Suprapubic skin (tissue), 4 donors: ENCODE measurements around the gene TMEM178A. TPM values are rescaled to one million over a fixed set of nuclear protein-coding genes. Genes with fewer than 3 reads are reported as not detected.

Source experiments
- DNase-seq, 2 donors: peaks; one replicate each; pipeline ENCODE4 v3.0.0-alpha.2; 2019; ENCODE audit warnings: low spot score in 2 of 2
- H3K27ac ChIP-seq: fragments of 200-600 bp; sonication (generic); one replicate; pipeline ENCODE4 v1.5.1; 2019
- H3K27me3 ChIP-seq: fragments of 200-600 bp; sonication (generic); one replicate; pipeline ENCODE4 v1.5.1; 2019
- H3K36me3 ChIP-seq: fragments of 200-600 bp; sonication (generic); one replicate; pipeline ENCODE4 v1.5.1; 2019
- H3K4me1 ChIP-seq: fragments of 200-600 bp; sonication (generic); one replicate; pipeline ENCODE4 v1.5.1; 2019
- H3K4me3 ChIP-seq: fragments of 200-600 bp; sonication (generic); one replicate; pipeline ENCODE4 v1.5.1; 2019; ENCODE audit warnings: mild to moderate bottlenecking
- H3K9me3 ChIP-seq: fragments of 200-600 bp; sonication (generic); one replicate; pipeline ENCODE4 v1.5.1; 2019
- CTCF ChIP-seq, 2 donors: fragments of 200-600 bp in 1 of 2; fragments of 450-650 bp in 1 of 2; sonication (generic) in 1 of 2; IDR thresholded peaks; one replicate each; pipeline ENCODE4 v1.5.1; 2016 to 2019; ENCODE audit warnings: antibody characterized with exemption in 2 of 2, mild to moderate bottlenecking in 1 of 2, moderate library complexity in 1 of 2
- EP300 ChIP-seq: sonication (generic); formaldehyde crosslinking; IDR thresholded peaks from one replicate; pipeline ENCODE4 v1.6.1; 2017; ENCODE audit warnings: antibody characterized with exemption
- POLR2A ChIP-seq, 2 donors: fragments of 450-650 bp; IDR thresholded peaks; one replicate each; pipeline ENCODE4 v1.6.1; 2017; ENCODE audit warnings: antibody characterized with exemption in 2 of 2, mild to moderate bottlenecking in 2 of 2, moderate library complexity in 2 of 2
- POLR2AphosphoS5 ChIP-seq, 3 donors: sonication (generic); formaldehyde crosslinking; IDR thresholded peaks; one replicate each; pipeline ENCODE4 v1.6.1; 2017; ENCODE audit warnings: antibody characterized with exemption in 3 of 3
- WGBS: methylation state at CpG from one replicate; pipeline ENCODE4 v1.1.5; 2018; 5-methylcytosine and 5-hydroxymethylcytosine counted together
- total RNA-seq, 4 donors: library from RNA; depleted of rRNA; stranded (reverse); fragments of >200 nt; gene quantifications; one replicate each; pipeline ENCODE4 v1.1.0, GENCODE V29; 2016

TMEM178A gene
- total RNA-seq, 4 donors from 2014 or later, result 0.68 to 7.4 (median 2.3) TPM

DNA sequence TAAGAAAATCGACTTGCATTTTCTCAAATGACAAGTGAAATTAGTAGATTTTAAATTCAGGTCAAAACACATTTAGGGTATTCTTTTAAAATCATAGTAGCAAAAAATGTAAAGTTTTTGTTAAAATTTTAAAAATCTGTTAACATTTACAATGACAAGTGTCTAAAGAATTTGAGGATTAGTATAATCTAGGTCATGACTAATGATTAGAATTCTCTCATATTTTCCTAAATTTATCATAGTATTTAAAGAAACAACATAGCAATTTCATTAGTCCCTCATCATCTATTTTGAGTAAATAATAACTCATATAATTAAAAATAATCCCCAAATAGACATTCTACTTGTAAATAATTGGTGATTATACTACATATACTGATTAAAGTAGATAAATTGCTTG is 89.7 kb downstream of the TMEM178A start:
- TF ChIP-seq EP300 (no peak), POLR2AphosphoS5 (IDR thresholded peaks at IDR 0.05) (no peak), POLR2A (IDR thresholded peaks at IDR 0.05) (no peak), CTCF (IDR thresholded peaks at IDR 0.05) (no peak)
- DNase-seq, result no peak
- Histone ChIP-seq H3K27me3 (no peaks in the 10 kb centered on the region), H3K4me3 (no peak overlapping the region), H3K36me3 (peaks cover 91% of the 10 kb centered on the region), H3K9me3 (no peaks in the 10 kb centered on the region), H3K27ac (no peak overlapping the region), H3K4me1 (no peaks in the 10 kb centered on the region)
- WGBS, result 94% methylated on average over 1 of the region's 1 CpG

GRCh38 chr2:39757156-39757555 is 91.4 kb downstream of the TMEM178A start:
- H3K27me3 ChIP-seq, result no peaks in the 10 kb centered on the region
- no peak overlapping the region for H3K4me3 ChIP-seq
- WGBS, result 87% methylated on average over 4 of the region's 4 CpGs
- no peaks in the 10 kb centered on the region for H3K4me1 ChIP-seq
- H3K36me3 ChIP-seq, result peaks cover 85% of the 10 kb centered on the region
- no peak for DNase-seq
- H3K27ac ChIP-seq, result no peak overlapping the region
- TF ChIP-seq POLR2A (IDR thresholded peaks at IDR 0.05) (no peak), POLR2AphosphoS5 (IDR thresholded peaks at IDR 0.05) (no peak), EP300 (no peak), CTCF (IDR thresholded peaks at IDR 0.05) (no peak)
- no peaks in the 10 kb centered on the region for H3K9me3 ChIP-seq

DNA sequence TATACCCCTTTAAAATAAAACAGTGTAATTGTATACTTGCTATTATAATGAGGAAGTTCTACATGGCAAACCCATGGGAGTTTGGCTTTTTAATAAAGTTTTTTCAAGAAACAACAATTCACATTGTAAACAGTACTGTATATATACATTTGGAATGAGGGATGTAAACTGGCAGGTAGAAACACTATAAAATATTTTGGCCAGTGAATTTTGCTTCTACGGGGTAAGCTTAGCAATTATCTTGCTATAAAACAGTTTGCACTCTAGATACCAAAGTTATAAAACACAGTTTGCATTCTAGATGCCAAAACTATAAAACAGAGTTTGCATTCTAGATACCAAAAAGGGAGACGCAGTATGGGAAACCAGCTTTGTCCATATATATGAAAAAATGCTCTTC is 96.7 kb downstream of the TMEM178A start:
- H3K27me3 ChIP-seq, result no peaks in the 10 kb centered on the region
- DNase-seq, result no peak
- 89% methylated on average over 2 of the region's 2 CpGs for WGBS
- H3K4me3 ChIP-seq, result no peak overlapping the region
- H3K36me3 ChIP-seq, result peaks cover 37% of the 10 kb centered on the region
- no peak overlapping the region for H3K27ac ChIP-seq
- H3K9me3 ChIP-seq, result no peaks in the 10 kb centered on the region
- TF ChIP-seq CTCF (IDR thresholded peaks at IDR 0.05) (no peak), POLR2AphosphoS5 (IDR thresholded peaks at IDR 0.05) (no peak), EP300 (no peak), POLR2A (IDR thresholded peaks at IDR 0.05) (no peak)
- H3K4me1 ChIP-seq, result no peaks in the 10 kb centered on the region

Other genes starting within 250 kb of the TMEM178A start
- gene MAP4K3, start 228.6 kb upstream of the TMEM178A start, total RNA-seq, result 10 to 100 TPM; 26.3 to 59.9 (median 37.8) TPM
- gene THUMPD2, start 113.3 kb downstream of the TMEM178A start, total RNA-seq, result 10 to 100 TPM in 3 of 4 donors, 1 to 10 TPM in 1; 9.7 to 27.4 (median 14.5) TPM